ENCODE results near the gene PKN1.
A peak's percentile ranks its signal among the peaks of the same experiment; 100 is the strongest.

PKN1 gene

DNA sequence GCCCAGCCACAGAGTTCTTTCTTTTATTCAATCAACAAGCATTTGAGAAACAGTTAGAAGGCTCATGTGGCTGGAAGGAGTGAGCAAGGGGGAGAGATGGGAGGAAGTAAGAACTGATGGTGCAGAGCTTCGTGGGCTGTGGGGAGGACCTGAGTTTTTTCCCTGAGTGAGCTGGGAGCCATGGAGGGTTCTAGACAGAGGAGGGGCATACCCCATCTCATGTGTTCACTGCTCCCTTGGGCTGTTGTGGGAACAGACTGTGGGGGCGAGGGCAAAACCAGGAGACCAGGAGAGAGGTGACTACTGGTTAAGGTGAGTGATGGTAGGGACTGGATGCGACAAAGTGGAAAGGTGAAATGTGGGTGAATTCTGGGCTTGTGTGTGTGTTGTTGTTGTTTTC lies 2.4 kb upstream of the PKN1 start:
- Histone ChIP-seq H3K9ac (ENCODE audit: low read length in 5 of 5) (no peak overlapping the region), H3K27me3 (ENCODE audit: control insufficient read depth in 5 of 5, insufficient read depth in 4 of 5, low read length in 5 of 5) (no peaks in the 10 kb centered on the region), H3K4me1 (ENCODE audit: control insufficient read depth in 5 of 5, insufficient read depth in 5 of 5, low read length in 5 of 5) (peaks cover 2 to 36% (median 32%) of the 10 kb centered on the region in 5 donors), H3K36me3 (ENCODE audit: control insufficient read depth in 5 of 5, insufficient read depth in 5 of 5, low read length in 5 of 5) (no peaks in the 10 kb centered on the region), H3K27ac (ENCODE audit: low read depth, low read length) (no peak overlapping the region), H3K4me3 (ENCODE audit: low read depth in 1 of 5, low read length in 5 of 5) (no peak overlapping the region), H3K9me3 (ENCODE audit: control insufficient read depth in 5 of 5, low read length in 5 of 5) (no peaks in the 10 kb centered on the region)

DNA sequence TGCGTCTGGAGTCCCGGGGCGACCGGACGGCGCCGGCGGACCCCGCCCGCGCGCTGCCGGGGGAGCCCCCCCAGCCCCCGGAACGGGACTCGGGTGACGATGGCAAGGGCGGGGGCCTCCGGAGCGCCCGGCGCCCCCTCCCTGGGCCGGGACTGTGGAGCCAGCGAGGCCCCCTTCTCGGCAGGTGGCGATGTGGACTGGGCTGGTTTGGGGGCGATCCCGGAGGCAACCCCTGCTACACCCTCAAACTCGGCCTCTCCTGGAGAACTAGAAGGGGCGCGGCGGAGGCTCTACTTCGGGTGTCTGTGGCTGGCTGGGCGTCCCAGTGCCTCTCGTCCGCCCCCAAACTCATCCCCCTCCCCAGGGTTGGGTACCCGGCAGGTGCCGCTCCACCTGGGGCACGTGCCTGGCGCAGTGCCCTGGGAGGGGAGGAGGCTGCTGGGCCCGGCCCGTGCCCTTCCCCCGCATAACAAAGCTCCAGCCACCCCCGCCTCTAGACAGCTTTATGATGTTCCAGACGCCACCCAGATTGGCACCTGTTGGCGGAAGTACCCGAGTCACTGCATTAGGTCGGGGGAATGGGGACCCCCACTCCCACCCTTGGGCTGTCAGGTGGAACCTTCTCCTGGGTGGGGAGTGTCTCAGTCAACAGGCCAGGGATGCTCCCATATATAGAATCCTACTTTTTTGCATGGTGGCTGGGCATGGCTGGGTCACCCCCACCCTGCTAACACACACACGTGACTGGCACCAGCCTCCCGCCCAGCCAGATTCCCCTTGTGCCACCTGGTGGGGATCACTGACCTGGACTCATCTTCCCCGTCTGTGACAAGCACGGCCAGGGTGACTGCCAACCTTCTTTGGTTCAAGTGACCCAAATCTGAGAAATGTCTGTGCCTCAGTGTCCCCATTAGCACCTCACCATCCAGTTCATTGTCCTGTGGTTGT lies 722 bp downstream of the PKN1 start:
- H3K27me3 ChIP-seq (ENCODE audit: control insufficient read depth in 5 of 5, insufficient read depth in 4 of 5, low read length in 5 of 5): no peaks in the 10 kb centered on the region
- peak overlapping the region; percentile 82 for H3K27ac ChIP-seq (ENCODE audit: low read depth, low read length)
- H3K36me3 ChIP-seq (ENCODE audit: control insufficient read depth in 5 of 5, insufficient read depth in 5 of 5, low read length in 5 of 5): peaks cover 0 to 4% (median 0%) of the 10 kb centered on the region in 5 donors
- peaks cover 2 to 47% (median 37%) of the 10 kb centered on the region in 5 donors for H3K4me1 ChIP-seq (ENCODE audit: control insufficient read depth in 5 of 5, insufficient read depth in 5 of 5, low read length in 5 of 5)
- H3K9ac ChIP-seq (ENCODE audit: low read length in 5 of 5): peak overlapping the region; percentile 56 to 90 (median 90)
- H3K4me3 ChIP-seq (ENCODE audit: low read depth in 1 of 5, low read length in 5 of 5): peak overlapping the region; percentile 52 to 82 (median 78)
- no peaks in the 10 kb centered on the region for H3K9me3 ChIP-seq (ENCODE audit: control insufficient read depth in 5 of 5, low read length in 5 of 5)

DNA sequence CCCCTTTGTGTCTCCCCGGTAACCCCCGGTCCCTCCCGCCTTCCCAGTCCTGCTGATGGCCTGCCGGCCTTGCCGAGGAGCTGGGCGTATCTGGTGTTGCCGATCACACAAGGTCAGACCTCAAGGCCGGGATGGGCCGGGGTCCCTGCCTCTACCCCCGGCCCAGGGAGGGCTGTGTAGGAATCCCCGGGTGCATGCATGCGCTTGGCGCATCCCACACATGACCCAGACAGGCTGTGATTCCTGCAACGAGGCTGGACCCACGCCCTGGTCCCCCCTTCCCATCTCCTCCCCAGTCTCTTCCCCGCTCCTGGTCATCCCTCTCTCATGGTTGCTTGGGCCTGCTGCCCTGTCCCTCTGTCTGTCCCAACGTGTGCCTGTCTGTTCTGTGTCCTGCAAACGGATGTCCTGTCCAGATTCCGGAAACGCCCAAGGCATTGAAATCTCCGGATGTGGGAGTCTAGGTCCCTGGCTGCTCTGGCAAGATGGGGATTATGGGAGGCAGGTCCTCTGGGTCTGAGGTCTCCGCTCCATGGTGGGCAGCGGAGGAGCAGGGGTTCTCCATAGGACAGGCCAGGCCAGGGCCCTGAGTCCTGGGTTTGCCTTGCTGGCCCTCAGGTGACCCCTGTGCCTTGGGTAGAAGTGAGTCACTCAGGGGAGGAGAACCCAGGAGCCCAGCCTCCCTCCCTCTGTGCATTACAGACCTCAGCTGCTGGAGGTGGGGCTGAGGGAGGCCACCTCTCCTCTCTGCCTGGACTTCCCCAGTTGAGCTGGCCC lies 1.6 kb downstream of the PKN1 start:
- Histone ChIP-seq H3K9ac (ENCODE audit: low read length in 5 of 5) (peak overlapping the region; percentile 70 to 90 (median 90)), H3K4me1 (ENCODE audit: control insufficient read depth in 5 of 5, insufficient read depth in 5 of 5, low read length in 5 of 5) (peaks cover 6 to 56% (median 45%) of the 10 kb centered on the region in 5 donors)

GRCh38 chr19:14435320-14436050 lies 2.4 kb downstream of the PKN1 start:
- H3K36me3 ChIP-seq (ENCODE audit: control insufficient read depth in 5 of 5, insufficient read depth in 5 of 5, low read length in 5 of 5): peaks cover 0 to 5% (median 0%) of the 10 kb centered on the region in 5 donors
- H3K27me3 ChIP-seq (ENCODE audit: control insufficient read depth in 5 of 5, insufficient read depth in 4 of 5, low read length in 5 of 5): no peaks in the 10 kb centered on the region
- H3K4me1 ChIP-seq (ENCODE audit: control insufficient read depth in 5 of 5, insufficient read depth in 5 of 5, low read length in 5 of 5): peaks cover 6 to 63% (median 52%) of the 10 kb centered on the region in 5 donors
- H3K9me3 ChIP-seq (ENCODE audit: control insufficient read depth in 5 of 5, low read length in 5 of 5): no peaks in the 10 kb centered on the region
- peak overlapping the region in 3 of 5 donors; percentile 76 to 81 (median 78) for H3K4me3 ChIP-seq (ENCODE audit: low read depth in 1 of 5, low read length in 5 of 5)
- H3K9ac ChIP-seq (ENCODE audit: low read length in 5 of 5): peak overlapping the region in 3 of 5 donors; percentile 51 to 90 (median 90)
- H3K27ac ChIP-seq (ENCODE audit: low read depth, low read length): peak overlapping the region; percentile 82

More for the DNA sequence above, 1.6 kb downstream of the PKN1 start:
- Histone ChIP-seq H3K27me3 (ENCODE audit: control insufficient read depth in 5 of 5, insufficient read depth in 4 of 5, low read length in 5 of 5) (no peaks in the 10 kb centered on the region), H3K36me3 (ENCODE audit: control insufficient read depth in 5 of 5, insufficient read depth in 5 of 5, low read length in 5 of 5) (peaks cover 0 to 5% (median 0%) of the 10 kb centered on the region in 5 donors), H3K27ac (ENCODE audit: low read depth, low read length) (peak overlapping the region; percentile 82), H3K4me3 (ENCODE audit: low read depth in 1 of 5, low read length in 5 of 5) (peak overlapping the region; percentile 52 to 81 (median 76)), H3K9me3 (ENCODE audit: control insufficient read depth in 5 of 5, low read length in 5 of 5) (no peaks in the 10 kb centered on the region)

GRCh38 chr19:14437578-14438140 lies 4.6 kb downstream of the PKN1 start:
- Histone ChIP-seq H3K27ac (ENCODE audit: low read depth, low read length) (no peak overlapping the region), H3K9me3 (ENCODE audit: control insufficient read depth in 5 of 5, low read length in 5 of 5) (no peaks in the 10 kb centered on the region), H3K9ac (ENCODE audit: low read length in 5 of 5) (no peak overlapping the region), H3K36me3 (ENCODE audit: control insufficient read depth in 5 of 5, insufficient read depth in 5 of 5, low read length in 5 of 5) (peaks cover 0 to 17% (median 9%) of the 10 kb centered on the region in 5 donors), H3K4me1 (ENCODE audit: control insufficient read depth in 5 of 5, insufficient read depth in 5 of 5, low read length in 5 of 5) (peaks cover 6 to 64% (median 51%) of the 10 kb centered on the region in 5 donors), H3K4me3 (ENCODE audit: low read depth in 1 of 5, low read length in 5 of 5) (no peak overlapping the region), H3K27me3 (ENCODE audit: control insufficient read depth in 5 of 5, insufficient read depth in 4 of 5, low read length in 5 of 5) (no peaks in the 10 kb centered on the region)

DNA sequence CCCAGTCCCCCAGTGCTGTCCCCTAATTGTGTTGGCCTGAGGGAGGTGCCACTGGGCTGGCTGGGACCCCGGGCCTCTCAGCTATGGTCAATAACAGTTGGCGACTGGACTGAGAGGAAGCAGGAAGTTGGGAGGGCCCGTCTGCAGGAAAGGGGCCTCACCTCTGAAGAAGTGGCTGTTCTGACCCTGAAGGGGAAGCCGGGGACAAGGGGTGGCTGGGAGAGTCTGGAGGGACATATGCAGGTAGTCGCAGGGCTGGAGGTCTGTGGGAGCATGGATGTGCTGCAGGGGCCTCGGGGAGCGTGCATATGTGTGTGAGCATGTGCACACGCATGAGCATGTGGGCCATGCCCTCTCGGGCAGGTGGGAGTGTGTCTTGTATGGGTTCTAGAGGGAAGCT lies 5.9 kb downstream of the PKN1 start:
- no peak overlapping the region for H3K9ac ChIP-seq (ENCODE audit: low read length in 5 of 5)
- H3K4me1 ChIP-seq (ENCODE audit: control insufficient read depth in 5 of 5, insufficient read depth in 5 of 5, low read length in 5 of 5): peaks cover 6 to 55% (median 43%) of the 10 kb centered on the region in 5 donors
- no peaks in the 10 kb centered on the region for H3K9me3 ChIP-seq (ENCODE audit: control insufficient read depth in 5 of 5, low read length in 5 of 5)
- peaks cover 0 to 30% (median 23%) of the 10 kb centered on the region in 5 donors for H3K36me3 ChIP-seq (ENCODE audit: control insufficient read depth in 5 of 5, insufficient read depth in 5 of 5, low read length in 5 of 5)
- no peaks in the 10 kb centered on the region for H3K27me3 ChIP-seq (ENCODE audit: control insufficient read depth in 5 of 5, insufficient read depth in 4 of 5, low read length in 5 of 5)
- H3K4me3 ChIP-seq (ENCODE audit: low read depth in 1 of 5, low read length in 5 of 5): no peak overlapping the region
- no peak overlapping the region for H3K27ac ChIP-seq (ENCODE audit: low read depth, low read length)

- H3K4me3 ChIP-seq (ENCODE audit: low read depth in 1 of 5, low read length in 5 of 5): peak overlapping the region in 4 of 5 donors; percentile 32 to 55 (median 37)
- H3K27ac ChIP-seq (ENCODE audit: low read depth, low read length): peak overlapping the region; percentile 30
- H3K9ac ChIP-seq (ENCODE audit: low read length in 5 of 5): peak overlapping the region in 4 of 5 donors; percentile 7 to 57 (median 44)
- peaks cover 3 to 44% (median 32%) of the 10 kb centered on the region in 5 donors for H3K4me1 ChIP-seq (ENCODE audit: control insufficient read depth in 5 of 5, insufficient read depth in 5 of 5, low read length in 5 of 5)
- peaks cover 0 to 40% (median 33%) of the 10 kb centered on the region in 5 donors for H3K36me3 ChIP-seq (ENCODE audit: control insufficient read depth in 5 of 5, insufficient read depth in 5 of 5, low read length in 5 of 5)
- no peaks in the 10 kb centered on the region for H3K9me3 ChIP-seq (ENCODE audit: control insufficient read depth in 5 of 5, low read length in 5 of 5)
- H3K27me3 ChIP-seq (ENCODE audit: control insufficient read depth in 5 of 5, insufficient read depth in 4 of 5, low read length in 5 of 5): no peaks in the 10 kb centered on the region
Measured at GRCh38 chr19:14440049-14440448, 6.9 kb downstream of the PKN1 start.

DNA sequence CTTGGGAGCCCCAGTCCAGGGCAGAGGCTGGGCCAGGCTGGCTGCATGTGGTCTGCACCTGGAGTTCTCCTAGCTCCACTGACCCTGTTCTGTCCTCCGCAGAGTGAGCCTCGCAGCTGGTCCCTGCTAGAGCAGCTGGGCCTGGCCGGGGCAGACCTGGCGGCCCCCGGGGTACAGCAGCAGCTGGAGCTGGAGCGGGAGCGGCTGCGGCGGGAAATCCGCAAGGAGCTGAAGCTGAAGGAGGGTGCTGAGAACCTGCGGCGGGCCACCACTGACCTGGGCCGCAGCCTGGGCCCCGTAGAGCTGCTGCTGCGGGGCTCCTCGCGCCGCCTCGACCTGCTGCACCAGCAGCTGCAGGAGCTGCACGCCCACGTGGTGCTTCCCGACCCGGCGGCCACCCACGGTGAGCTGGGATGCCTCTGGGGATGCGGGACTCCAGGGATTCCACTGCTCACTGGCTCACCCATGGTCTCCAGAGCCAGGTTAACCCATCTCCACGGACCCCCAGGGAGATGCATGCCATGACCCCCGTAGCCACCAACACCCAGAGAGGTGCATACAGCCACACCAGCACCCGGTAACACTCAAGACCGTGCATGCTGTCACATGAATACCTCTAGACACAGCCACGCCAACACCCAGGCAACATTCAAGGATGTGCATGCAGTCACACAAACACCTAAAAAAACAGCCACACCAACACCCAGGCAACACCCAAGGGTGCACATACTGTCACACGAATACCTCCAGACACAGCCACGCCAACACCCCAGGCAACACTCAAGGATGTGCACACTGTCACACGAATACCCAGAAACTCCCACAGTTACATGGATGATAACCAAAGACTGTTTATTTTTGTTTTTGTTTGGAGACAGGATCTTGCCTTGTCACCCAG lies 8.2 kb downstream of the PKN1 start:
- H3K36me3 ChIP-seq (ENCODE audit: control insufficient read depth in 5 of 5, insufficient read depth in 5 of 5, low read length in 5 of 5): peaks cover 0 to 47% (median 41%) of the 10 kb centered on the region in 5 donors

More for the DNA sequence above, 8.2 kb downstream of the PKN1 start:
- Histone ChIP-seq H3K9ac (ENCODE audit: low read length in 5 of 5) (peak overlapping the region in 1 of 5 donors; percentile 7), H3K27me3 (ENCODE audit: control insufficient read depth in 5 of 5, insufficient read depth in 4 of 5, low read length in 5 of 5) (no peaks in the 10 kb centered on the region), H3K27ac (ENCODE audit: low read depth, low read length) (no peak overlapping the region), H3K4me3 (ENCODE audit: low read depth in 1 of 5, low read length in 5 of 5) (peak overlapping the region in 1 of 5 donors; percentile 55), H3K4me1 (ENCODE audit: control insufficient read depth in 5 of 5, insufficient read depth in 5 of 5, low read length in 5 of 5) (peaks cover 3 to 38% (median 24%) of the 10 kb centered on the region in 5 donors), H3K9me3 (ENCODE audit: control insufficient read depth in 5 of 5, low read length in 5 of 5) (no peaks in the 10 kb centered on the region)

All from subcutaneous abdominal adipose tissue (tissue), 5 donors.